Inflammatory macrophage treated with lipopolysaccharide for 4 hours (primary cell): Measurements from ENCODE around the gene SMYD3.
"Not testable (repeated sequence)": the region's sequence is repeated elsewhere in the genome, so short reads cannot be mapped to it uniquely, and the experiment has no call there.

Source experiments
- DNase-seq: peaks from one replicate; pipeline ENCODE4 v3.0.0-alpha.2; 2020

The SMYD3 gene

GRCh38 chr1:245855846-245856730 is 651.0 kb downstream of the SMYD3 start:
- DNase-seq: no peak

- no peak for DNase-seq
Measured at GRCh38 chr1:245853291-245853690, 653.8 kb downstream of the SMYD3 start.

GRCh38 chr1:245843101-245843500 is 664.0 kb downstream of the SMYD3 start:
- DNase-seq: no peak

- no peak for DNase-seq
Measured at GRCh38 chr1:245842106-245842505, 665.0 kb downstream of the SMYD3 start.

- DNase-seq: no peak
Measured at GRCh38 chr1:245840971-245841370, 666.1 kb downstream of the SMYD3 start.

- DNase-seq: no peak
Measured at GRCh38 chr1:245837718-245838117, 669.4 kb downstream of the SMYD3 start.

- DNase-seq: no peak
Measured at GRCh38 chr1:245835386-245835785, 671.7 kb downstream of the SMYD3 start.

- no peak for DNase-seq
Measured at GRCh38 chr1:245834002-245834401, 673.1 kb downstream of the SMYD3 start.

- DNase-seq: no peak
Measured at GRCh38 chr1:245832771-245833527, 674.1 kb downstream of the SMYD3 start.

GRCh38 chr1:245831518-245831917 is 675.6 kb downstream of the SMYD3 start:
- DNase-seq: no peak

GRCh38 chr1:245829826-245830225 is 677.3 kb downstream of the SMYD3 start:
- DNase-seq: no peak

GRCh38 chr1:245829194-245829593 is 677.9 kb downstream of the SMYD3 start:
- DNase-seq: no peak

GRCh38 chr1:245827301-245827700 is 679.8 kb downstream of the SMYD3 start:
- no peak for DNase-seq

GRCh38 chr1:245825128-245825901 is 681.8 kb downstream of the SMYD3 start:
- DNase-seq: no peak

- no peak for DNase-seq
Measured at GRCh38 chr1:245823408-245824147, 683.5 kb downstream of the SMYD3 start.

GRCh38 chr1:245822996-245823395 is 684.1 kb downstream of the SMYD3 start:
- DNase-seq: no peak

- not testable (repeated sequence) for DNase-seq
Measured at GRCh38 chr1:245818363-245818762, 688.7 kb downstream of the SMYD3 start.

- not testable (repeated sequence) for DNase-seq
Measured at GRCh38 chr1:245816496-245816895, 690.6 kb downstream of the SMYD3 start.

GRCh38 chr1:245814651-245815050 is 692.4 kb downstream of the SMYD3 start:
- no peak for DNase-seq

- no peak for DNase-seq
Measured at GRCh38 chr1:245812278-245812677, 694.8 kb downstream of the SMYD3 start.

- DNase-seq: no peak
Measured at GRCh38 chr1:245810789-245811337, 696.2 kb downstream of the SMYD3 start.

GRCh38 chr1:245810181-245810769 is 696.8 kb downstream of the SMYD3 start:
- DNase-seq: no peak
